ENCODE data around the gene KCNG2. TPM values are rescaled to one million over a fixed set of nuclear protein-coding genes. Genes with fewer than 3 reads are reported as not detected.

Gene KCNG2
- total and polyA plus RNA-seq, 12 donors: 0.06 to 2.9 (median 0.50) TPM; not detected in 3

- Histone ChIP-seq H3K4me3 (no peak overlapping the region), H3K36me3 (replicated peaks in 1 of 2) (no peaks in the 10 kb centered on the region), H3K4me1 (replicated peaks in 1 of 2) (peaks cover 0 to 12% of the 10 kb centered on the region in 2 donors), H3K27ac (no peak overlapping the region), H3K9me3 (replicated peaks in 1 of 3) (no peaks in the 10 kb centered on the region), H3K27me3 (peaks cover 36% of the 10 kb centered on the region)
- DNase-seq: no peak
- intact Hi-C loops (cut with DNase I): no loop called here
- 87 to 93% (median 92%) methylated on average over 13 of the region's 13 CpGs for WGBS, 4 donors
- TF ChIP-seq CTCF (IDR thresholded peaks at IDR 0.05): no peak
- no peak for TF ChIP-seq POLR2A (IDR thresholded peaks at IDR 0.05)
These were observed 3.5 kb downstream of the KCNG2 start for GRCh38 chr18:79801217-79801616.

- DNase-seq: no peak
- 79 to 91% (median 87%) methylated on average over 6 to 9 of the region's 9 CpGs for whole genome bisulfite sequencing, 4 donors
- H3K4me1 ChIP-seq (replicated peaks in 1 of 2): peaks cover 0 to 12% of the 10 kb centered on the region in 2 donors
- H3K27me3 ChIP-seq: peaks cover 36% of the 10 kb centered on the region
- no peak overlapping the region for H3K27ac ChIP-seq
- intact Hi-C loops (cut with DNase I): no loop called here
- no peak overlapping the region for H3K4me3 ChIP-seq
- TF ChIP-seq POLR2A (IDR thresholded peaks at IDR 0.05): no peak
- H3K9me3 ChIP-seq (replicated peaks in 1 of 3): no peaks in the 10 kb centered on the region
- no peaks in the 10 kb centered on the region for H3K36me3 ChIP-seq (replicated peaks in 1 of 2)
These were observed 3.9 kb downstream of the KCNG2 start for GRCh38 chr18:79801641-79802040.

- peaks cover 0 to 12% of the 10 kb centered on the region in 2 donors for H3K4me1 ChIP-seq (replicated peaks in 1 of 2)
- H3K27ac ChIP-seq: no peak overlapping the region
- peaks cover 31% of the 10 kb centered on the region for H3K27me3 ChIP-seq
- intact Hi-C loops (cut with DNase I): no loop called here
- no peaks in the 10 kb centered on the region for H3K9me3 ChIP-seq (replicated peaks in 1 of 3)
- no peaks in the 10 kb centered on the region for H3K36me3 ChIP-seq (replicated peaks in 1 of 2)
- 82 to 88% (median 85%) methylated on average over 11 to 18 of the region's 18 CpGs for WGBS, 4 donors
- DNase-seq: no peak
- TF ChIP-seq CTCF (IDR thresholded peaks at IDR 0.05) (no peak), POLR2A (IDR thresholded peaks at IDR 0.05) (no peak)
- no peak overlapping the region for H3K4me3 ChIP-seq
These were observed 4.6 kb downstream of the KCNG2 start for GRCh38 chr18:79802298-79802697.

GRCh38 chr18:79803611-79804051 is 5.9 kb downstream of the KCNG2 start:
- no peak for DNase-seq
- Histone ChIP-seq H3K9me3 (replicated peaks in 1 of 3) (no peaks in the 10 kb centered on the region), H3K36me3 (replicated peaks in 1 of 2) (no peaks in the 10 kb centered on the region), H3K4me3 (no peak overlapping the region), H3K27me3 (peaks cover 18% of the 10 kb centered on the region), H3K27ac (no peak overlapping the region), H3K4me1 (replicated peaks in 1 of 2) (peaks cover 0 to 5% of the 10 kb centered on the region in 2 donors)
- 83 to 88% (median 85%) methylated on average over 8 to 14 of the region's 14 CpGs for WGBS, 4 donors
- intact Hi-C loops (cut with DNase I): no loop called here
- TF ChIP-seq CTCF (IDR thresholded peaks at IDR 0.05): no peak
- TF ChIP-seq POLR2A (IDR thresholded peaks at IDR 0.05): no peak

- Histone ChIP-seq H3K27ac (no peak overlapping the region), H3K27me3 (peaks cover 11% of the 10 kb centered on the region), H3K9me3 (replicated peaks in 1 of 3) (no peaks in the 10 kb centered on the region), H3K36me3 (replicated peaks in 1 of 2) (no peaks in the 10 kb centered on the region), H3K4me1 (replicated peaks in 1 of 2) (no peaks in the 10 kb centered on the region), H3K4me3 (no peak overlapping the region)
- WGBS, 4 donors: 72 to 92% (median 87%) methylated on average over 9 to 15 of the region's 15 CpGs
- no peak for DNase-seq
- intact Hi-C loops (cut with DNase I): no loop called here
- TF ChIP-seq POLR2A (IDR thresholded peaks at IDR 0.05) (no peak), CTCF (IDR thresholded peaks at IDR 0.05) (no peak)
These were observed 6.5 kb downstream of the KCNG2 start for GRCh38 chr18:79804130-79804787.
